Measurements from ENCODE around the gene STX18. TPM values are rescaled to one million over a fixed set of nuclear protein-coding genes. Genes with fewer than 3 reads are reported as not detected.

STX18 gene
- total and polyA plus RNA-seq, 4 donors = 10.2 to 17.1 (median 12.4) TPM

GRCh38 chr4:4376074-4376473 lies 165.8 kb downstream of the STX18 start:
- Histone ChIP-seq H3K9me3 (ENCODE audit: control insufficient read depth in 4 of 4, low read length in 3 of 4) (peaks cover 0 to 3% (median 2%) of the 10 kb centered on the region in 4 donors), H3K4me1 (ENCODE audit: control insufficient read depth in 4 of 4, insufficient read depth in 4 of 4, low read length in 3 of 4) (no peaks in the 10 kb centered on the region), H3K9ac (ENCODE audit: low read depth in 1 of 2, low read length in 2 of 2) (no peak overlapping the region), H3K27me3 (ENCODE audit: control insufficient read depth in 4 of 4, insufficient read depth in 4 of 4, low read length in 3 of 4) (no peaks in the 10 kb centered on the region), H3K4me3 (ENCODE audit: low read depth in 1 of 3, low read length in 3 of 3) (no peak overlapping the region), H3K36me3 (ENCODE audit: control insufficient read depth in 4 of 4, insufficient read depth in 3 of 4, low read depth in 1 of 4, low read length in 3 of 4) (no peaks in the 10 kb centered on the region), H3K27ac (ENCODE audit: low read depth in 1 of 2, low read length in 2 of 2) (no peak overlapping the region)
- 73% methylated on average over 4 of the region's 4 CpGs for WGBS
- no peak for DNase-seq (ENCODE audit: low spot score)
- TF ChIP-seq NR2F2 (IDR thresholded peaks at IDR 0.05) (no peak), YY1 (IDR thresholded peaks at IDR 0.05) (no peak), EGR1 (IDR thresholded peaks at IDR 0.05; ENCODE audit: low read depth in 2 of 2) (no peak), SP1 (IDR thresholded peaks at IDR 0.05) (no peak), RAD21 (IDR thresholded peaks at IDR 0.05) (no peak), FOXA2 (IDR thresholded peaks at IDR 0.05) (no peak), TAF1 (conservative IDR thresholded peaks at IDR 0.05) (no peak), CTCF (IDR thresholded peaks at IDR 0.05; ENCODE audit: low read depth, low read length, missing input control) (no peak), GABPA (IDR thresholded peaks at IDR 0.05 in 1 of 2, conservative IDR thresholded peaks at IDR 0.05 in 1 of 2) (no peak), JUND (IDR thresholded peaks at IDR 0.05) (no peak)

GRCh38 chr4:4374388-4375098 lies 167.3 kb downstream of the STX18 start:
- TF ChIP-seq EGR1 (IDR thresholded peaks at IDR 0.05; ENCODE audit: low read depth in 2 of 2) (no peak), JUND (IDR thresholded peaks at IDR 0.05) (no peak), FOXA1 (IDR thresholded peaks at IDR 0.05) (no peak), NR2F2 (IDR thresholded peaks at IDR 0.05) (no peak), ZBTB33 (IDR thresholded peaks at IDR 0.05) (no peak), RAD21 (IDR thresholded peaks at IDR 0.05) (no peak), REST (IDR thresholded peaks at IDR 0.05) (no peak), HNF4A (conservative IDR thresholded peaks at IDR 0.05) (no peak), RXRA (IDR thresholded peaks at IDR 0.05) (no peak), SP1 (IDR thresholded peaks at IDR 0.05) (no peak), ATF3 (IDR thresholded peaks at IDR 0.05) (no peak), GABPA (IDR thresholded peaks at IDR 0.05 in 1 of 2, conservative IDR thresholded peaks at IDR 0.05 in 1 of 2) (no peak), YY1 (IDR thresholded peaks at IDR 0.05) (no peak)
- Histone ChIP-seq H3K36me3 (ENCODE audit: control insufficient read depth in 4 of 4, insufficient read depth in 3 of 4, low read depth in 1 of 4, low read length in 3 of 4) (no peaks in the 10 kb centered on the region), H3K27me3 (ENCODE audit: control insufficient read depth in 4 of 4, insufficient read depth in 4 of 4, low read length in 3 of 4) (no peaks in the 10 kb centered on the region), H3K4me1 (ENCODE audit: control insufficient read depth in 4 of 4, insufficient read depth in 4 of 4, low read length in 3 of 4) (no peaks in the 10 kb centered on the region), H3K9ac (ENCODE audit: low read depth in 1 of 2, low read length in 2 of 2) (no peak overlapping the region), H3K4me3 (ENCODE audit: low read depth in 1 of 3, low read length in 3 of 3) (no peak overlapping the region), H3K27ac (ENCODE audit: low read depth in 1 of 2, low read length in 2 of 2) (no peak overlapping the region), H3K9me3 (ENCODE audit: control insufficient read depth in 4 of 4, low read length in 3 of 4) (peaks cover 0 to 3% (median 2%) of the 10 kb centered on the region in 4 donors)
- DNase-seq (ENCODE audit: low spot score) = no peak
- 82% methylated on average over 6 of the region's 6 CpGs for WGBS

Data from liver (tissue), 9 donors.